Measurements from ENCODE around the gene CSNK2B. TPM values are rescaled to one million over a fixed set of nuclear protein-coding genes. Genes with fewer than 3 reads are reported as not detected.

The CSNK2B gene
- total RNA-seq, 1 experiment from 2014 or later: 173 TPM

DNA sequence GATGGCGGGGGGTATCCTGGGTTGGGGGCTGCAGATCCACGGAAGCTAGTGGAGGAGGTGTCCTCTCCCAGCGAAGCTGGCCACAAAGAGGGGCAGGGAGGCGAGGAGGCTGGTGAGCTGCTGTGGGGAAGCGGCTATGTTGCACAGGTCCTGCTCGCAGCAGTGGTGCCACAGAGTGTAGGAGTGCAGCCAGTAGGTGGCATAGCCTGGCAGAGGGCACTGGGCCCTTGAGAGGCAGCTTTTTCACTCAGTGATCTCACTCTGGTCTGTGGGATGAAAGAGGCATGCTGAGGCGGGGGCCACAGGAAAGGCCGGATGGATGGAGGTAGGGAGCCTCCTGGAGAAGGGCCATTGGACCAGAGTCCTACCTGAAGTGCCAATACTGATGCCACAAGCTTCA is 46.4 kb downstream of the CSNK2B start:
- no peak overlapping the region for H3K27ac ChIP-seq
- no peaks in the 10 kb centered on the region for H3K27me3 ChIP-seq (ENCODE audit: insufficient read depth, low read depth)
- H3K4me1 ChIP-seq (replicated peaks; ENCODE audit: insufficient read depth): peaks cover 2% of the 10 kb centered on the region
- no peak overlapping the region for H3K4me2 ChIP-seq
- ChIA-PET CTCF (interaction anchor here (1.1 kb wide), 1 partner anchor 27 kb away, joined by 3 read pairs; the partner anchor contains the start of gene MSH5), POLR2A (ENCODE audit: unreplicated experiment) (interaction anchor here (0.5 kb wide), 1 partner anchor 108 kb away, joined by 14 read pairs; no protein-coding TSS in a partner anchor)
- no peak for TF ChIP-seq EZH2 (IDR thresholded peaks at IDR 0.05; ENCODE audit: low read depth)
- TF ChIP-seq, protein P1, sequence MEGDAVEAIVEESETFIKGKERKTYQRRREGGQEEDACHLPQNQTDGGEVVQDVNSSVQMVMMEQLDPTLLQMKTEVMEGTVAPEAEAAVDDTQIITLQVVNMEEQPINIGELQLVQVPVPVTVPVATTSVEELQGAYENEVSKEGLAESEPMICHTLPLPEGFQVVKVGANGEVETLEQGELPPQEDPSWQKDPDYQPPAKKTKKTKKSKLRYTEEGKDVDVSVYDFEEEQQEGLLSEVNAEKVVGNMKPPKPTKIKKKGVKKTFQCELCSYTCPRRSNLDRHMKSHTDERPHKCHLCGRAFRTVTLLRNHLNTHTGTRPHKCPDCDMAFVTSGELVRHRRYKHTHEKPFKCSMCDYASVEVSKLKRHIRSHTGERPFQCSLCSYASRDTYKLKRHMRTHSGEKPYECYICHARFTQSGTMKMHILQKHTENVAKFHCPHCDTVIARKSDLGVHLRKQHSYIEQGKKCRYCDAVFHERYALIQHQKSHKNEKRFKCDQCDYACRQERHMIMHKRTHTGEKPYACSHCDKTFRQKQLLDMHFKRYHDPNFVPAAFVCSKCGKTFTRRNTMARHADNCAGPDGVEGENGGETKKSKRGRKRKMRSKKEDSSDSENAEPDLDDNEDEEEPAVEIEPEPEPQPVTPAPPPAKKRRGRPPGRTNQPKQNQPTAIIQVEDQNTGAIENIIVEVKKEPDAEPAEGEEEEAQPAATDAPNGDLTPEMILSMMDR (conservative IDR thresholded peaks at IDR 0.05): peak; percentile 33; the same call in 1 of the 2 replicates
- no peaks in the 10 kb centered on the region for H4K20me1 ChIP-seq (ENCODE audit: insufficient read depth)
- H2AFZ ChIP-seq: no peak overlapping the region
- H3K9me2 ChIP-seq (ENCODE audit: insufficient read depth): no peaks in the 10 kb centered on the region
- H3K79me2 ChIP-seq (ENCODE audit: low read depth): no peaks in the 10 kb centered on the region
- intact Hi-C loops (cut with micrococcal nuclease; ENCODE audit: unreplicated experiment): no loop called here
- no TSS peak for BruUV-seq (replicated peaks)
- H3K4me3 ChIP-seq: no peak overlapping the region
- no peak for DNase-seq
- H3K36me3 ChIP-seq (ENCODE audit: low read depth): no peaks in the 10 kb centered on the region
- no peaks in the 10 kb centered on the region for H3K9me3 ChIP-seq (ENCODE audit: insufficient read depth, low read depth)
- peaks cover under 1% of the 10 kb centered on the region; the same call in 1 of the 2 replicates for H3F3A ChIP-seq (ENCODE audit: insufficient read depth, low read depth)

DNA sequence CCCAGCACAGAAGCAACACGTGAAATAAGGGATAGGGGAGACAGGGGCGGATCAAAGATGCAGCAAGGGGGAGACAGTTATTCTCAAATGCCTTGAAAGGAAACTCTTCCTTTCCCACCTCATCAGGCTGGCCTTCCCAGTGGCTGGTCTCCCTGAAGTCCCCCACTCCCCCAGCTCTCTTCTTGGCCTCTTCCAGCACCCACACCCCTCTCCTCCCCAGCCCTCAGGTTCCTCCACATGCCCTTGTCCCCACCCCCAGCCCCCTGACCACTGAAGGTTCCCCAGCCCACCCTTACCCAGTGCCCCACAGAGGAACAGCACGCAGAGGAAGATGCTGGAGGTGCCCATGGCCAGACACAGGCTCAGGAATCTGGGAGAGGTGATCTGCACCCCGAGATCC is 47.6 kb downstream of the CSNK2B start:
- H3F3A ChIP-seq (ENCODE audit: insufficient read depth, low read depth): peaks cover 8% of the 10 kb centered on the region; the same call in 1 of the 2 replicates
- DNase-seq: no peak
- H4K20me1 ChIP-seq (ENCODE audit: insufficient read depth): no peaks in the 10 kb centered on the region
- H2AFZ ChIP-seq: no peak overlapping the region
- H3K9me2 ChIP-seq (ENCODE audit: insufficient read depth): no peaks in the 10 kb centered on the region
- peaks cover 14% of the 10 kb centered on the region for H3K4me1 ChIP-seq (replicated peaks; ENCODE audit: insufficient read depth)
- no peaks in the 10 kb centered on the region for H3K36me3 ChIP-seq (ENCODE audit: low read depth)
- H3K27me3 ChIP-seq (ENCODE audit: insufficient read depth, low read depth): no peaks in the 10 kb centered on the region
- no peaks in the 10 kb centered on the region for H3K9me3 ChIP-seq (ENCODE audit: insufficient read depth, low read depth)
- BruUV-seq (replicated peaks): no TSS peak
- H3K4me3 ChIP-seq: no peak overlapping the region
- TF ChIP-seq EZH2 (IDR thresholded peaks at IDR 0.05; ENCODE audit: low read depth): no peak
- TF ChIP-seq, protein P1 (conservative IDR thresholded peaks at IDR 0.05): no peak
- H3K79me2 ChIP-seq (ENCODE audit: low read depth): no peaks in the 10 kb centered on the region
- CTCF ChIA-PET: no interaction called here
- H3K27ac ChIP-seq: no peak overlapping the region
- no peak overlapping the region for H3K4me2 ChIP-seq
- POLR2A ChIA-PET (ENCODE audit: unreplicated experiment): no interaction called here
- intact Hi-C loops (cut with micrococcal nuclease; ENCODE audit: unreplicated experiment): no loop called here

DNA sequence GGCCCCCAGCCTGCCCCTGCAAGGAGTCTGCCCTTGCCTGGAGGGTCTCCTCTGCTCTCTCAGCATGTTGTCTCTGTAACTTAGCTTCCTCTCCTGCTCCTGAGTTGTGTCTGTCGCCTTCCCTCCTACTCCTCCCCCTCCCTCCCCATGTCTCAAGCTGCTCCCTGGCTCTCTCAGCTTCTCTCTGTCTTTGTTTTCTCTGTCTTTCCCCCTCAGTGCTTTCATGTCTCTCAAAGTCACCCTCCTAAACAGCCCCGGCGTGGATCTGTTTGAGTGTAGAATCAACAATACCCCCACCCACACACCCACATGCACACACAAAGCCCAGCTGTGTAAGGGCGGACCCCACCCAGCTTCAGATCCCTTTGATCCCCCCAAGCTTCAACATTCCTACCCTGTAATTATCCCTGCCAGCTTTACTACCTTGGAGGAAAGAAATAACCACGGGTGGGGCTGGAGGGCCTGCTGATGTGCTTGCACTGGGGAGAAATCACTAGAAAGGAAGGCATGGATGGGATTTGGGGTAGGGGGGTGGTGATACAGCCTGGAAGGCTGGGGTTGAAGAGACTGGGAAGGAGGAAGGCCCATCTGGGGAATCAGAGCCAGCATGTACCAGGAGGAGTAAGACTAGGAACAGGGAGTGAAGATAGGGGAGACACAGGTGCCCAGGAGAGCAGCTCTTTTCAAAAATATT is 48.3 kb downstream of the CSNK2B start:
- H4K20me1 ChIP-seq (ENCODE audit: insufficient read depth): no peaks in the 10 kb centered on the region
- DNase-seq: no peak
- CTCF ChIA-PET: no interaction called here
- no peaks in the 10 kb centered on the region for H3K79me2 ChIP-seq (ENCODE audit: low read depth)
- H3K9me3 ChIP-seq (ENCODE audit: insufficient read depth, low read depth): no peaks in the 10 kb centered on the region
- H3K4me1 ChIP-seq (replicated peaks; ENCODE audit: insufficient read depth): peaks cover 20% of the 10 kb centered on the region
- intact Hi-C loops (cut with micrococcal nuclease; ENCODE audit: unreplicated experiment): no loop called here
- H3K9me2 ChIP-seq (ENCODE audit: insufficient read depth): no peaks in the 10 kb centered on the region
- peak overlapping the region; percentile 68 for H2AFZ ChIP-seq
- peaks cover 8% of the 10 kb centered on the region; the same call in 1 of the 2 replicates for H3F3A ChIP-seq (ENCODE audit: insufficient read depth, low read depth)
- H3K27me3 ChIP-seq (ENCODE audit: insufficient read depth, low read depth): no peaks in the 10 kb centered on the region
- no peaks in the 10 kb centered on the region for H3K36me3 ChIP-seq (ENCODE audit: low read depth)
- TF ChIP-seq, protein P1 (conservative IDR thresholded peaks at IDR 0.05): no peak
- no peak for TF ChIP-seq EZH2 (IDR thresholded peaks at IDR 0.05; ENCODE audit: low read depth)
- no TSS peak for BruUV-seq (replicated peaks)
- H3K4me2 ChIP-seq: no peak overlapping the region
- H3K27ac ChIP-seq: no peak overlapping the region
- H3K4me3 ChIP-seq: no peak overlapping the region
- POLR2A ChIA-PET (ENCODE audit: unreplicated experiment): no interaction called here
